Measurements from ENCODE around the gene HPF1. TPM values are rescaled to one million over a fixed set of nuclear protein-coding genes. Genes with fewer than 3 reads are reported as not detected.

The HPF1 gene
- 42.1 TPM for total RNA-seq

GRCh38 chr4:169757575-169758184 lies at the start of gene HPF1:
HPF1 (minus strand) TSS chr4:169757944; CDS start chr4:169757877, 67 bp downstream.

Other genes with a start within 250 kb of the HPF1 start
- gene NEK1, start 145.4 kb downstream of the HPF1 start, total RNA-seq, result 28.9 TPM
- gene CLCN3, start 137.4 kb downstream of the HPF1 start, total RNA-seq, result 123 TPM

All from camera-type eye (tissue), 1 donor.